ENCODE measurements around the gene SDR42E1. TPM values are rescaled to one million over a fixed set of nuclear protein-coding genes. Genes with fewer than 3 reads are reported as not detected.

Gene SDR42E1
- total RNA-seq, 1 donor from 2014 or later = 0.37 TPM

- no peaks in the 10 kb centered on the region for H3K27me3 Mint-ChIP-seq (ENCODE audit: insufficient read depth, low read depth)
- Histone ChIP-seq H3K4me1 (peaks cover 18% of the 10 kb centered on the region), H4K20me1 (ENCODE audit: low read depth) (no peaks in the 10 kb centered on the region), H3K27ac (no peak overlapping the region), H3K79me2 (ENCODE audit: low read depth) (no peaks in the 10 kb centered on the region), H3K36me3 (no peaks in the 10 kb centered on the region), H3K9ac (no peak overlapping the region), H3K4me2 (no peak overlapping the region), H2AFZ (replicated peaks) (peak overlapping the region; percentile 1), H3K27me3 (no peaks in the 10 kb centered on the region), H3F3A (ENCODE audit: low read depth) (peaks cover 10% of the 10 kb centered on the region), H3K9me3 (ENCODE audit: low read depth) (no peaks in the 10 kb centered on the region), H3K4me3 (no peak overlapping the region)
- H3K4me3 Mint-ChIP-seq = no peak overlapping the region
- H3K27ac Mint-ChIP-seq = no peak overlapping the region
- H3K36me3 Mint-ChIP-seq = peaks cover 4% of the 10 kb centered on the region
- TF ChIP-seq CTCF (IDR thresholded peaks at IDR 0.05) (no peak), EZH2 (IDR thresholded peaks at IDR 0.05) (no peak), EZH2phosphoT487 (IDR thresholded peaks at IDR 0.05) (no peak)
- no peak for DNase-seq (ENCODE audit: low spot score)
- peaks cover 7% of the 10 kb centered on the region for H3K9me3 Mint-ChIP-seq
- peaks cover 38% of the 10 kb centered on the region for H3K4me1 Mint-ChIP-seq
Observed at GRCh38 chr16:81945665-81946064, 65.6 kb downstream of the SDR42E1 start.

GRCh38 chr16:81942007-81942601 is 69.2 kb downstream of the SDR42E1 start:
- Histone ChIP-seq H3K4me1 (peaks cover 40% of the 10 kb centered on the region), H4K20me1 (ENCODE audit: low read depth) (no peaks in the 10 kb centered on the region), H3K36me3 (no peaks in the 10 kb centered on the region), H3K4me2 (peak overlapping the region; percentile 19), H3K9me3 (ENCODE audit: low read depth) (no peaks in the 10 kb centered on the region), H2AFZ (replicated peaks) (no peak overlapping the region), H3K27me3 (no peaks in the 10 kb centered on the region), H3K4me3 (no peak overlapping the region), H3K79me2 (ENCODE audit: low read depth) (no peaks in the 10 kb centered on the region), H3F3A (ENCODE audit: low read depth) (peaks cover 21% of the 10 kb centered on the region), H3K27ac (no peak overlapping the region), H3K9ac (no peak overlapping the region)
- Mint-ChIP-seq H3K4me3 (peak overlapping the region; percentile 48), H3K9me3 (peaks cover 4% of the 10 kb centered on the region), H3K27ac (peak overlapping the region; percentile 13), H3K36me3 (peaks cover under 1% of the 10 kb centered on the region), H3K4me1 (peaks cover 63% of the 10 kb centered on the region), H3K27me3 (ENCODE audit: insufficient read depth, low read depth) (peaks cover 3% of the 10 kb centered on the region)
- peak; percentile 20 for DNase-seq (ENCODE audit: low spot score)
- no peak for TF ChIP-seq EZH2 (IDR thresholded peaks at IDR 0.05)
- TF ChIP-seq CTCF (IDR thresholded peaks at IDR 0.05) = no peak
- TF ChIP-seq EZH2phosphoT487 (IDR thresholded peaks at IDR 0.05) = no peak

- Histone ChIP-seq H2AFZ (replicated peaks) (no peak overlapping the region), H3K36me3 (no peaks in the 10 kb centered on the region), H3K4me1 (peaks cover 40% of the 10 kb centered on the region), H3F3A (ENCODE audit: low read depth) (peaks cover 21% of the 10 kb centered on the region), H3K4me2 (no peak overlapping the region), H3K4me3 (no peak overlapping the region), H3K9ac (no peak overlapping the region), H4K20me1 (ENCODE audit: low read depth) (no peaks in the 10 kb centered on the region), H3K79me2 (ENCODE audit: low read depth) (no peaks in the 10 kb centered on the region), H3K27me3 (no peaks in the 10 kb centered on the region), H3K9me3 (ENCODE audit: low read depth) (no peaks in the 10 kb centered on the region), H3K27ac (no peak overlapping the region)
- peak overlapping the region; percentile 3 for H3K27ac Mint-ChIP-seq
- TF ChIP-seq EZH2phosphoT487 (IDR thresholded peaks at IDR 0.05) (no peak), CTCF (IDR thresholded peaks at IDR 0.05) (peak; percentile 64), EZH2 (IDR thresholded peaks at IDR 0.05) (no peak)
- peaks cover 2% of the 10 kb centered on the region for H3K36me3 Mint-ChIP-seq
- peaks cover 65% of the 10 kb centered on the region for H3K4me1 Mint-ChIP-seq
- H3K27me3 Mint-ChIP-seq (ENCODE audit: insufficient read depth, low read depth) = peaks cover 3% of the 10 kb centered on the region
- H3K9me3 Mint-ChIP-seq = peaks cover 4% of the 10 kb centered on the region
- peak; percentile 16 for DNase-seq (ENCODE audit: low spot score)
- no peak overlapping the region for H3K4me3 Mint-ChIP-seq
Observed at GRCh38 chr16:81940781-81941560, 70.3 kb downstream of the SDR42E1 start.
